PC-3 (cell line): ENCODE results near the gene MELTF. TPM values are rescaled to one million over a fixed set of nuclear protein-coding genes. Genes with fewer than 3 reads are reported as not detected.
A peak's percentile ranks its signal among the peaks of the same experiment; 100 is the strongest.

Source experiments
- ATAC-seq: fragments of 200-7000 bp; cut with Tn5 transposase; 2 replicates; pipeline ENCODE4 v1.9.1; 2020; ENCODE audit warnings: mild to moderate bottlenecking, moderate library complexity
- BruUV-seq: library from RNA; stranded (reverse); fragments of 400-500 nt; replicated peaks from 2 replicates; lab custom pipeline; 2021; lab: Mats Ljungman, UMichigan
- CTCF ChIA-PET: fragments of 300-600 bp; sonication (Branson Sonifier 250); formaldehyde crosslinking; loops from one replicate; lab custom pipeline; 2022; ENCODE audit warnings: antibody characterized with exemption; lab: Charles Lee
- POLR2A ChIA-PET: fragments of 300-600 bp; sonication (Branson Sonifier 250); formaldehyde crosslinking; loops from one replicate; lab custom pipeline; 2022; ENCODE audit warnings: antibody characterized with exemption; ENCODE audit not compliant: unreplicated experiment; lab: Charles Lee
- DNase-seq: peaks from one replicate; pipeline ENCODE4 v3.0.0-alpha.2; 2015
- H2AFZ ChIP-seq: fragments of 300-600 bp; sonication (generic); 2 replicates; pipeline ENCODE4 v1.6.0; 2016; ENCODE audit warnings: antibody characterized with exemption, low read length
- H3F3A ChIP-seq: fragments of 300-600 bp; sonication (generic); one replicate; pipeline ENCODE4 v1.6.0; 2017; ENCODE audit warnings: antibody characterized with exemption, low read length, control low read depth, mild to moderate bottlenecking; ENCODE audit not compliant: unreplicated experiment
- H3K27ac ChIP-seq: fragments of 300-600 bp; sonication (generic); 2 replicates; pipeline ENCODE4 v1.5.1; 2016; ENCODE audit warnings: mild to moderate bottlenecking, low read length
- H3K27me3 ChIP-seq: fragments of 300-600 bp; sonication (generic); 2 replicates; pipeline ENCODE4 v1.6.1; 2016; ENCODE audit warnings: low read length, mixed read lengths
- H3K36me3 ChIP-seq: fragments of 300-600 bp; sonication (generic); 2 replicates; pipeline ENCODE4 v1.6.1; 2016; ENCODE audit warnings: low read depth, mixed run types, low read length, mixed read lengths
- H3K4me1 ChIP-seq: fragments of 300-600 bp; sonication (generic); 2 replicates; pipeline ENCODE4 v1.5.1; 2016; ENCODE audit warnings: low read length; ENCODE audit not compliant: insufficient read depth
- H3K4me2 ChIP-seq: fragments of 300-600 bp; sonication (generic); 2 replicates; pipeline ENCODE4 v1.6.0; 2016; ENCODE audit warnings: low read length
- H3K4me3 ChIP-seq: fragments of 300-600 bp; sonication (generic); 2 replicates; pipeline ENCODE4 v1.5.1; 2016; ENCODE audit warnings: mild to moderate bottlenecking, low read length, mixed read lengths
- H3K79me2 ChIP-seq: fragments of 300-600 bp; sonication (generic); 2 replicates; pipeline ENCODE4 v1.6.1; 2017; ENCODE audit warnings: low read length, mixed read lengths
- H3K9ac ChIP-seq: fragments of 300-600 bp; sonication (generic); 2 replicates; pipeline ENCODE4 v1.6.0; 2016; ENCODE audit warnings: mild to moderate bottlenecking, low read length
- H3K9me2 ChIP-seq: fragments of 300-600 bp; sonication (generic); replicated peaks from 2 replicates; pipeline ENCODE4 v1.6.1; 2016; ENCODE audit warnings: mixed run types, low read length, mixed read lengths
- H3K9me3 ChIP-seq: fragments of 300-600 bp; sonication (generic); 2 replicates; pipeline ENCODE4 v1.6.1; 2016; ENCODE audit warnings: low read length, mixed read lengths
- H4K20me1 ChIP-seq: fragments of 300-600 bp; sonication (generic); 2 replicates; pipeline ENCODE4 v1.6.1; 2016; ENCODE audit warnings: low read length, mixed read lengths
- CTCF ChIP-seq: fragments of 300-600 bp; sonication (generic); conservative IDR thresholded peaks from 2 replicates; pipeline ENCODE4 v1.5.1; 2017; ENCODE audit warnings: antibody characterized with exemption, low read depth, mild to moderate bottlenecking, low read length
- EZH2 ChIP-seq: fragments of 300-600 bp; sonication (generic); IDR thresholded peaks from one replicate; pipeline ENCODE4 v1.6.1; 2017; ENCODE audit warnings: antibody characterized with exemption, mild to moderate bottlenecking, low read length; ENCODE audit not compliant: unreplicated experiment
- EZH2phosphoT487 ChIP-seq: fragments of 300-600 bp; sonication (generic); IDR thresholded peaks from 2 replicates; pipeline ENCODE4 v1.6.1; 2018; ENCODE audit warnings: mild to moderate bottlenecking, antibody characterized with exemption, low read length, borderline replicate concordance
- intact Hi-C: fragments of 100-400 bp; cut with micrococcal nuclease; formaldehyde crosslinking; loops from 2 replicates; pipeline ENCODE4 v1.9.0; 2023
- total RNA-seq: library from RNA; depleted of rRNA; stranded (reverse); fragments of >200 nt; gene quantifications from 2 replicates; pipeline ENCODE4 v1.2.3, GENCODE V29; 2014

The MELTF gene
- total RNA-seq, 1 experiment from 2014 or later, result 40.6 TPM

GRCh38 chr3:196974661-196975060 lies 55.0 kb downstream of the MELTF start:
- CTCF ChIA-PET, result no interaction called here

GRCh38 chr3:196971094-196971698 lies 58.4 kb downstream of the MELTF start:
- no TSS peak for BruUV-seq

More at GRCh38 chr3:196974661-196975060, 55.0 kb downstream of the MELTF start:
- ATAC-seq, result no peak
- H3K27me3 ChIP-seq, result no peaks in the 10 kb centered on the region
- no peaks in the 10 kb centered on the region for H3K9me3 ChIP-seq
- H3K79me2 ChIP-seq, result no peaks in the 10 kb centered on the region
- no peaks in the 10 kb centered on the region for H3F3A ChIP-seq
- no peaks in the 10 kb centered on the region for H3K36me3 ChIP-seq
- DNase-seq, result no peak
- no TSS peak for BruUV-seq
- H3K9me2 ChIP-seq, result no peaks in the 10 kb centered on the region
- no peak for TF ChIP-seq EZH2phosphoT487
- TF ChIP-seq CTCF, result no peak
- no peak for TF ChIP-seq EZH2
- peaks cover 6% of the 10 kb centered on the region; the same call in 1 of the 2 replicates for H3K4me1 ChIP-seq
- H2AFZ ChIP-seq, result no peak overlapping the region
- H3K9ac ChIP-seq, result no peak overlapping the region
- H3K4me3 ChIP-seq, result no peak overlapping the region
- POLR2A ChIA-PET, result no interaction called here
- H3K27ac ChIP-seq, result no peak overlapping the region
- H3K4me2 ChIP-seq, result no peak overlapping the region
- intact Hi-C loops, result no loop called here
- H4K20me1 ChIP-seq, result no peaks in the 10 kb centered on the region

More at GRCh38 chr3:196971094-196971698, 58.4 kb downstream of the MELTF start:
- TF ChIP-seq EZH2phosphoT487, result no peak
- peak; percentile 26; the same call in 1 of the 2 replicates for TF ChIP-seq CTCF
- no peak for TF ChIP-seq EZH2
- Histone ChIP-seq H3K9me3 (no peaks in the 10 kb centered on the region), H3K27me3 (no peaks in the 10 kb centered on the region), H4K20me1 (no peaks in the 10 kb centered on the region), H3K4me3 (no peak overlapping the region), H3K36me3 (no peaks in the 10 kb centered on the region), H2AFZ (no peak overlapping the region), H3F3A (no peaks in the 10 kb centered on the region), H3K4me1 (peaks cover 6% of the 10 kb centered on the region; the same call in 1 of the 2 replicates), H3K9me2 (no peaks in the 10 kb centered on the region), H3K79me2 (0 out of 2 replicates have a peak, but pooled peaks cover 5% of the 10 kb centered on the region), H3K27ac (no peak overlapping the region), H3K9ac (no peak overlapping the region), H3K4me2 (no peak overlapping the region)
- intact Hi-C loops, result no loop called here
- DNase-seq (peak; percentile 54), ATAC-seq (no peak)
- ChIA-PET POLR2A (no interaction called here), CTCF (no interaction called here)
